Stimulated activated CD4-positive, alpha-beta T cell treated with anti-CD3 and anti-CD28 coated beads, Interleukin-1b, Interleukin-23, amount 100 ng/mL, for 4 hours (primary cell): ENCODE results near the gene CD3D.
"Not testable (repeated sequence)": the region's sequence is repeated elsewhere in the genome, so short reads cannot be mapped to it uniquely, and the experiment has no call there.

Experiments
- DNase-seq, 2 donors: peaks; one replicate each; pipeline ENCODE4 v3.0.0-alpha.2; 2020; ENCODE audit warnings: low read depth in 2 of 2

CD3D gene

DNA sequence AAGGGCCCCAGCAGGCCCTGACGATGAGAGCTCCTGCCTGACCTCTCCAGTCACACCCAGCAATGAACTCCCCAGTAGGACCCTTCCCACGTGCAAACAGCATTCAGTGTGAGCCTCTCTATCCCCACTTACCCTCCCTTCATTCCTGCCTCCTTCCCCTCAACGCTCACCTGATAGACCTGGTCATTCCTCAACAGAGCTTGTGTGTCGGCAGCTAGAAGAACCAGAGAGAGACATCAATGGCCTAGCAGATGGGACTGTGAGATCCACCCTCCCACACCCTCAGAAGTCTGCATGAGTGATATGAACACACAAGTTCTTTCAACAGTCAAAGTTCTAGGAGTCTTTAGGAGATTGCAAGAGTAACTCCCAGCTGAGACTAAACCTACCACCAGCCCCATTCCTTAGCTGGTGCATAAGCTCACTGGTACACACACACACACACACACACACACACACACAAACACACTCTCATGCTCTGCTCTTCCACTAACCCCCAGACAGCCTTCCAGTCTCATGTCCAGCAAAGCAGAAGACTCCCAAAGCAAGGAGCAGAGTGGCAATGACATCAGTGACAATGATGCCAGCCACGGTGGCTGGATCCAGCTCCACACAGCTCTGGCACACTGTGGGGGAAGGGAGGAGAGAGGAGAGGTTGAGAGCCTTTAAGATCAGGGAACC, 3.1 kb downstream of the CD3D start:
- no peak for DNase-seq

DNA sequence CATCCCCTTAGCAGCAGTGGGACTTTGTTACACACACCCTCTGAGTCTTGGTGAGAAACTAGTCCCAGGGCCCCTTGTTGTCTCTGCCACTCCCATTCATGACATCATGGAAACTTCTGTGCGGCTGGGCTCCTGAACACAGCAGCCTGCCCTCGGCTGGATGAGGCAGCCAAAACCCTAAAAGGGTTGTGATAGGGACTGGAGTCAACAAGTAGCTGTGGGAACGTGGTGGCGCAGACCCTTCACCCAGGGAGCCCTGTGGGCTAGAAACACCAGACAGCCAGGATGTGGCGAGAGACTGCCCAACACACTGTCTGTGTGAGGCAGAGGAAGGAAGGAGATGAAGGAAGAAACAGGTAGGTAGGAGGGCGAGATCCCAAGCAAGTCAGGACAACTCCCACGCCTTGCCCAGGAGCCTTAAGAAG, 3.9 kb downstream of the CD3D start:
- DNase-seq = peak; percentile 62 to 80

DNA sequence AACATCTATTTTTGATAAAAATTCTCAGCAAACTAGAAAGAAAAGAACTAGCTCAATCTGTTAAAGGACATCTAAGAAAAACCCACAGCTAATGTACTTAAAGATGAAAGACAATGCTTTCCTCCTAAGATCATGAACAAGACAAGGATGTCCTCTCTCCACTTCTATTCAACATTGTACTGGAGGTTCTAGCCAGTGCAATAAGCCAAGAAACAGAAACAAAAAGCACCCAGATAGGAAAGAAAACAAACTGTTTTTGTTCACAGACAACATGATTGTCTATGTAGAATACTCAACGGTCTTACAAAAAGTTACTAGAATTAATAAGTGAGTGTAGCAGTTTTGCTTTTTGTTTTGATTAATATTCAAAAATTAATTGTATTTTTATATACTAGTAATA, 7.8 kb downstream of the CD3D start:
- DNase-seq = no peak

DNA sequence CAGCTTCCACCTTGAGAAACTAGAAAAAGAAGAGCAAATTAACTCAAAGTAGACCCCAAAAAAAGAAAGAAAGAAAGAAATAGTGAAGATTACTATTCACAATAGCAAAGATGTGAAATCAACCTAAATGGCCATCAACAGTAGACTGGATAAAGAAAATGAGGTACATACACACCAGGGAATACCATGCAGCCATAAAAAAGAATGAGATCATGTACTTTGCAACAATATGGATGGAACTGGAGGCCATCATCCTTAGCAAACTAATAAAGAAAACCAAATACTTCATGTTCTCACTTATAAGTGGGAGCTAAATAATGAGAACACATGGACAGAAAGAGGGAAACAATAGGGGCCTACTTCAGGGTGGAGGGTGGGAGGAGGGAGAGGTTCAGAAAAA, 13.8 kb downstream of the CD3D start:
- DNase-seq = no peak

DNA sequence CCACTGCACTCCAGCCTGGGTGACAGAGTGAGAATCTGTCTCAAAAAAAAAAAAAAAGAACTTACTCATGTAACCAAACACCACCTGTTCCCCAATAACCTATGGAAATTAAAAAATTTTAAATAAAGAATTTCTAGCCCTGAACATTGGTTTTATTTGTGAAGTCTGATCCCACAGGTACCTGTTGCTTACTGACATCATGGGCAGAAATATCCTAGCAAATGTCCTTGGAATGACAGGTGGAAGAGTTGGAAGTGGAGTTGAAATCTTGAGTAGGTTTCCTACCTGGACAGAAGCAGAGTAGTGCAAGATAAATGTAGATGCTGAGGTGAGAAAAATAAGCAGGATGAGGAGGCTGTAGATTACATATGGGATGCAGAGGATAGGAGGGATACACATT, 17.2 kb downstream of the CD3D start:
- DNase-seq = no peak

DNA sequence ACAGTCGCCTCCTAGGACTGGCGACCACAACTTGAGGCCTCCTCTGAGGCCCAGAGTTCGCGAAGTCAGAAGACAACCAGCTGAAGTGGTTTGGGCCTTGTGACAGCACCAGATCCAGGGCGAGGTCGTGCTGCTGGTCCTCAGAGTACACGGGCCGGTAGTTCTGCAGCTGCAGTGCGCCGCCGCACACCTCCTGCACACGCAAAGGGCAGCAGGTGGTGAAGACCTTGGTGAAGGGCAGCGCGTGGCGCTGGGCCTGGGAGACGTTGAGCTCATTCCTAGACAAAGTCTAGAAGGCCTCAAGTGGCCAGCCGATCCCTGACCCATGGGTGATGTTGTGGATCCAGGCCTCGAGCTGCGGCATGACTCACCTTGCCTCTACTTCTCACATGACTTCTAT, 19.8 kb downstream of the CD3D start:
- no peak for DNase-seq

DNA sequence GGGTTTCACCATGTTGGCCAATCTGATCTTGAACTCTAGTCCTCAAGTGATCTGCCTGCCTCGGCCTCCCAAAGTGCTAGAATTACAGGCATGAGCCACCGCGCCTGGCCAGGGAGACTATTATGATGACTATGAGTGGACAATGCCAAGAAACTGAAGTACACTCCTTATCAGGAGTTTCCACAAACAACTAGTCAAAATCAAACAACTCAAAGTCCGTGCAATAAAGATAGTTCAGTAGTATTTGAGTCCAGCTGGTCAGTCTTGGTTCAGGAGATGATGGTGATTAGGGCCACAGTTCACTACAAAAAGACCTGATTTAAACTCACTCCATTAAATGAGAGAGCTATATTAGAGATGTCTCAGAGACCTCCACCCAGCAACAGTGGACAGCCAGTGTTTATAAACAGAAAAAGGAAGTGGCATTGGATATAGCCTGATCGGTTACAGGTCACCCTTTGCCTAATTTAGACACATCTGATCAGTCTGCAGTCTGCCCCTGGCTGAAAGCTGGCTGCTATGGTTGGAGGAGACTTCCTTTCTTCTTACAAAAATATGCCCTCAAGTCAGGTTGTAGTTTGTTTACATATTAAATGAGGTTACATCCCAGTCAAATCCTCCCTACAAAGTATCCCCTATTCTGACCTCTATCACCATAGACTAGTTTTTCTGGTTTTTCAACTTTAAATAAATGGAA, 21.0 kb downstream of the CD3D start:
- no peak for DNase-seq

DNA sequence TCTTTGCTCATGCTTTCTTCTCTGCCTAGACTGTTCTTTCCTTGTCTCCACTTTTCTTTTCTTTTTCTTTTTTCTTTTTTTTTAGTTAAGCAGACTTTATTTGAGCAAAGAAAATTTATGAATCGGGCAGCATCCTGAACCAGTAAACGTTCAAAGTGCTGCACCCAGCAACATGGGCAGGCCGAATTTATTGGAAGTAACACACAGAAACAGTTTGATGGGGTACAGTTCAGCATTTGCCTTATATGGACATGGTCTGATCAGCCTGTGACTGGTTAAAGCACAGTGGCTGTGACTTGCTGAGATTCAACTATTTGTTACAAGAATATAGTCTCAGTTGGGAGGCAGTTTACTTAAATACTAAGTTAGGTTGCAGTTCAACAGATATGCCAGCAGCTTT, 22.0 kb downstream of the CD3D start:
- DNase-seq = no peak

DNA sequence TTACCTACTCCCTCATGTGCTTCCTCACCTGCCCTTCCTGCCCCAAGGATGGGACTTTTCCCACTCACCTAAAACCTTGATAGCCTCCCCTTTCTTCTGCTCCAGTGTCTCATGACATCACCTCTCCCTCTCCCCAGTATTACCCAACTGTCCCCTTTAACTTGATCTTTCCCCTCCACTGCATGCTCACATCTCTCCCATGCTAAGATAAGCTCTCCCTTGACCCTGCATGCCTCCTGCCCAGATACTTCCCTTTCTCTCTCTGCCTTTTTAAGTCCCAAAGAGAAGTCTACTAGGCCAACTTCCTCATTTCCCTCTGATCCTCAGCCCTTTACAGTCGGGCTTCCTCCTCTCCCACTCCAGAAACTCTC, 23.2 kb downstream of the CD3D start:
- DNase-seq = no peak

DNA sequence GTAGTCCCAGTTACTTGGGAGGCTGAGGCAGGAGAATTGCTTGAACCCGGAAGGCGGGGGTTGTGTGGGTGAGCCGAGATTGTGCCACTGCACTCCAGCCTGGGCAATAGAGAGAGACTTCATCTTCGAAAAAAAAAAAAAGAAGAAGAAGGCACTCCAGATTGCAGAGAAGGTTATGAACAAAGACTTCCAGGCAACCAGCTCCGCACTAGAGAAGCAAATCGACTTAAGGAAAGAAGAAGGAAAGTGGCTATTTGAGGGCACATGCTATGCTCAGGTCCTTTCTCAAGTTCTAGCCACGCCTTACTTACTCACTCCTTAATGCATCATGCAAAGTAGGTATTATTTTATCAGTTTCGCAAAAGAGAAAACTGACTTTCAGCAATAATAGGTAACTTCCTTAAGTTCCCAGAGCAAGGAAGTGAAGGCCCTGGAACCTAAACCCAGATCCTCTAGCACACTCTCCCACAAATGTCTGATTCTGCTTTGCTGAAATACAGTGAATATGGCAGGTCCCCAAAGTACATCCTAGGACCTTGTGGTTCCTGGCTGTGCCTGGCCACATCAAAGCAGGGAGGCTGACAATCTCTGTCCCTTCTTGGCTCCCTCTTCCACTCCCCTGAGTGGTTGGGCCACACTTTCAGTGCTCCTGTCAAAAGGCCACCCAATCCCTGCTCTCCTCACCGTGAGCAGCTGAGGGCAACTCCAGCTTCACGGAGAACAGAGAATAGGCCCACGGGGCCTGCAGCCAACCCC, 23.7 kb downstream of the CD3D start:
- DNase-seq = no peak

DNA sequence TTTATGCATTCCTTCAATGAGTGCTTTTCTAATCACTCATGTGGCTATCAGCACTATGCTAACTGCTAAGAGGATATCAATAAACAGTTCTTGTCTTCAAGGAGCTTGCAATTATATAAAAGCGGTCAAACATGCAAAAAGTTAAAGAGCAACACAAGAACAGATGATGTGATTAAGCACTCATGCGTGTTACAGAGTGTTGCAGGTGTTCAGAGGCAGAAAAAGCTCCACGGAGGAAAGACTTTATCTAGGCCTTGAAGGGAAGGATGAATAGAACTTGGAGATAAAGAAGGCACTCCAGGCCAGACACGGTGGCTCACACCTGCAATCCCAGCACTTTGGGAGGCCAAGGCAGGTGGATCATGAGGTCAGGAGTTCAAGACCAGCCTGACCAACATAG, 24.4 kb downstream of the CD3D start:
- DNase-seq = no peak

DNA sequence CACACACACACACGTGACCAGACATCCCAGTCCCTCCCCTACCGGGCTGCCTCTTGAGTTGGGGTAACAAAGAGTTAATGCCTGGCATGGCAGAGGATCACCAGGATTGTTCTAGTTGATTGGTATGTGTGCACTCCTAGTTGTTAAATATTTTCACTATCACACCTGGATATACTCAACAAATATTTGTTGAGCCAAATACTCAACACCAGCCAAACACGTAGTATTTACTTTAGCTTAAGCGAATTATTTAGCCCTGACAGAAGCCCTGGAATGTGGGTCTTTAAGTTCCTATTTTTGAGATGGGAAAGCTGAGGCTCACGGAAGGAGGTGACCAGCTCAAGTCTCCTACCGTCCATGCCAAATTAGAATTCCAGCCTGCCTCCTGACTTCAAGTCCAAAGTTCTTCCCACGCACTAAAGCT, 27.5 kb downstream of the CD3D start:
- no peak for DNase-seq

DNA sequence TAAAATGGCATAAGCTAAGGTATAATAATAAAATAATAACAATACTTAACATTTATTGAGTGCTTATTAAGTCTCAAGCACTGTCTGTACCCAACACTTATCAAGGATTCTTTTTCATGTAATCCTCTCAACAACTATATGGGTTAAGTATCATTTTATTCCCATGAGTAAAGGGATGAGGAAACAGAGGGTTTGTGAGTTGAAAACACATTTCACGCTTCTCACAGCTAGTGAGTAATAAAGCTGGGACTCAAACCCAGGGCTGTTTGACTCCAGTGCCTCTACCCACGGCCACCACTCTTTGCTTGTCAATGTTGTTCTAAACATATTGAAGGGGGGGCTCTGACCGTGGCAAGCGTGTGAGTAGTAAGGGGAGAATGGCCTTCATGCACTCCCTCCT, 29.3 kb downstream of the CD3D start:
- DNase-seq = no peak

DNA sequence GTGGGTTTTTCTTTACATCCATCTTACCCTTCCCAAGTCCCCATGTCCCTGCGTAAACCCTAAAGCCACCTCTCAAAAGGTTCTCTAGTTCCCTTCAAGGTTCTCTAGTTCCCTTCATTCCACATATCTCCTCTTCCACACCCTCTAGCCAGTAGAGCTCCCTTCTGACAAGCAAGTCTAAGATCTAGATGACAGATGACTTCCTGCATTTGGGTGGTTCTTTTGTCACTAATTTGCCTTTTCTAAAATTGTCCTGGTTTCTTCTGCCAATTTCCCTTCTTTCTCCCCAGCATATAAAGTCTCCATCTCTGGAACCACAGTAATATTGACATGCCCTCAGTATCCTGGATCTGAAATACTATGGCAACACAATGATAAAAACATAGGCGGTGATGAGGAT, 30.2 kb downstream of the CD3D start:
- no peak for DNase-seq

DNA sequence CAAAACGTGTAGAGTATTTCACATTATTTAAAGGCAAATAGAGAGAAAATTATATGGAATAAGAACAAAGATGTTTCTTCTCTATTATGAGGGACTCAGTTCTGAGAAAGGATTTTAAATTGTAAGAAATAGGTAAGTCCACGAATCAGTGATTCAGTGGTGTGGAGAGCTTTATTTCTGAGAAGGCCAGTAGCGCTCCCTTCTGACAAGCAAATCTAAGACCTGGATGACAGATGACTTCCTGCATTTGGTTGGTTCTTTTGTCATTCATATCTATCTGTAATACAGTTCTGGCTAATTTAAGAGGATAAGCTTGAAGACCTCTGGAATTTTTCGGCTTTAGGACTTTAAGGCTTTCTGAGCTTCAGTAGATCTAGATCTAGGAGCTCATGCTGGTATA, 31.0 kb downstream of the CD3D start:
- no peak for DNase-seq

DNA sequence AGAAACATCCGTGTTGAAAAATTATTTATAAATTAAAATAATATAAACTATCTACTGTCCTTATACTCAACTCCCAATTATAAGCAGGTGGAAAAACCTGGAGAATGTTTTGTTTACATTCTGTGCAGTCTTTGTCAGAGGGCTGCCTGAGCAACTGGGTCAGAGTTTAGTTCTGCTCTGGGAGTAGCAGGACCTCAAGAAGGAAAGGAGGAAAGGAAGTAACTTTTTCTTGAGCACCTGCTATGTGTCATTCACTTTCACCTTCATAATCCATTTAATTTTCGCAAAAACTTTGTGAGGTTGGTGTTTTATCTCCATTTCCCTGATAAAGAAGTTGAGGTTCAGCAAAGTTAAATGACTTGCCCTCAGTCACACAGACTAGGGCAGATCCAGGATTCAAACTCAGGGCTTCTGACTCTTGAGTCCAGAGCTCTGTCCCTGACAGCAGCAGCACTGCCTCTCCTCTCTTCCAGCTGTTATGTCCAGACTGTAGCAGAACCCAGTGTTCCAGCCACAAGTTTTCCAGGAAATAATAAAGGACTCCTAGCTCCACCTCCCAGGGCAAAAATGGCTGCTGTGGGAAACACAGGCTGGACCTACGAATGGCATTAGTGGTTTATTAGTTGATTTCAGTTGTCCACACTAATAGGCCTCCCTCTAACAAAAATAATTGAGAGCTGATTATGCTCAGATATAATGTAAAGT, 31.6 kb downstream of the CD3D start:
- no peak for DNase-seq

DNA sequence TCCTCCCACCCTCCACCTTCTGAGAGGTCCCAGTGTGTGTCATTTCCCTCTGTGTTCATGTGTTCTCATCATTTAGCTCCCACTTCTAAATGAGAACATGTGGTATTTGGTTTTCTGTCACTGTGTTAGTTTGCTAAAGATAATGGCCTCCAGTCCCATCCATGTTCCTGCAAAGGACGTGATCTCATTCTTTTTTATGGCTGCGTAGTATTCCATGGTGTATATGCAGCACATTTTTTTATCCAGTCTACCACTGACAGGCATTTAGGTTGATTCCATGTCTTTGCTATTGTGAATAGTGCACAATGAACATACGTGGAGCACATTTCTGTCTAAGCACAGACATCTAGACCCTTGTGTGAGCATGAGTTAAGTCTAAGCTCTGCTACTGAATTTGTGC, 32.2 kb downstream of the CD3D start:
- DNase-seq = no peak

DNA sequence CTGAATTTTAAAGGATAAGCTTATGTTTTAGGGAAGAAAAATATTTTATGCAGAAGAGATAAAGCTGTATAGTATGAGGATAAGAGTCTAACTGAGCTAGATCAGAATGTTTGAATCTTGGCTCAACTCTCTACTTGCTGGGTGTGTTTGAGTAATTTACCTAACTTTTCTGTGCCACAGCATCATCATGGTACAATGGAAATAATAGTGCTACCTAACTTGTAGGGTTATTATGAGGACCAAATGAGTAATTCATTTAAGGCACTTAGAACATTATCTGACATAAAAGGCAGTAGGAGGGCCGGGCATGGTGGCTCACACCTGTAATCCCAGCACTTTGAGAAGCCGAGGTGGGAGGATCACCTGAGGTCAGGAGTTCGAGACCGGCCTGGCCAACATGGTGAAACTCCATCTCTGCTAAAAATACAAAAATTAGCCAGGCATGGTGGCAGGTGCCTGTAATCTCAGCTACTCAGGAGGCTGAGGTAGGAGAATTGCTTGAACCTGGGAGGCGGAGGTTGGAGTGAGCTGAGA, 33.4 kb downstream of the CD3D start:
- not testable (repeated sequence) for DNase-seq

DNA sequence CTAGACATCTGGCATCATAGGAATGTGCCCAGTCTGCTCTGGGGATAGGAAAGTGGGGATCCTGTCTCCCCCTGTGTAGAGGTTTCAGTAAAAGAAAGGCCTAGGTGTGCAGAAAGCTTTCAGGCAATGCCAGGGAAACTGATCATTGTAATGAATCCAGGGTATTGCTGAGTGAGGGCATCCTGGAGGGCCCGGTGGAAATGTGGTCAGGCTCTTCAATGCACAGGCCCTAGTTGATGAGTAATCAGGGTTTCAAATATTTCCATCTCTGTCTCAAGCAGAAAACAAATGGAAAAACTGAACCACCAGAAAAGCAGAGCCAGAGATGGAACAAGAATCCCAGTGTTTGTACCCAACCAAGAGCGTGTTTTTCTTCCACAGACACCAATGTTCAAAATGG, 35.9 kb downstream of the CD3D start:
- DNase-seq = peak in 1 of 2 donors; percentile 34

DNA sequence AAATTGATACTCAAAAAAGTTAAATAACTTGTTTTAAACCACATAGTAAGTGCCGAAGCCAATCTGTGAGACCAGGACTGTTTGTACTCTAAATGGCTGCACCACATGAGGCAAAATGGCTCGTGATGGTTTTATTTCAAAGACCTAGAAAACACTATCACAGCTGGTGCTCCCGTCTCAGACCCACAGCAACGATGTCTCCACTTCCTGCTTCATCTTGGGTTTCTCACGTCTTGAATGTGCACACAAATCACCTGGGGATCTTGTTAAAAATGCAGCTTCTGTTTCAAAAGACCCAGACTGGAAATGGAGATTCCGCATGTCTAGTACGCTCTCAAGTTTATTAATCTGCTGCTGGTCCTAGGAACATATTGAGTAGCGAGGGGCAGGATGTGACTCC, 36.8 kb downstream of the CD3D start:
- no peak for DNase-seq

DNA sequence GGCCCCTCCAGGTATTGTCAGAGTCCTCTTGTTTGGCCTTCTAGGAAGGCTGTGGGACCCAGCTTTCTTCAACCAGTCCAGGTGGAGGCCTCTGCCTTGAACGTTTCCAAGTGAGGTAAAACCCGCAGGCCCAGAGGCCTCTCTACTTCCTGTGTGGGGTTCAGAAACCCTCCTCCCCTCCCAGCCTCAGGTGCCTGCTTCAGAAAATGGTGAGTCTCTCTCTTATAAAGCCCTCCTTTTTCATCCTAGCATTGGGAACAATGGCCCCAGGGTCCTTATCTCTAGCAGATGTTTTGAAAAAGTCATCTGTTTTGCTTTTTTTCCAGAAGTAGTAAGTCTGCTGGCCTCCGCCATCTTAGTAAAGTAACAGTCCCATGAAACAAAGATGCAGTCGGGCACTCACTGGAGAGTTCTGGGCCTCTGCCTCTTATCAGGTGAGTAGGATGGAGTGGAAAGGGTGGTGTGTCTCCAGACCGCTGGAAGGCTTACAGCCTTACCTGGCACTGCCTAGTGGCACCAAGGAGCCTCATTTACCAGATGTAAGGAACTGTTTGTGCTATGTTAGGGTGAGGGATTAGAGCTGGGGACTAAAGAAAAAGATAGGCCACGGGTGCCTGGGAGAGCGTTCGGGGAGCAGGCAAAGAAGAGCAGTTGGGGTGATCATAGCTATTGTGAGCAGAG, 37.8 kb downstream of the CD3D start, which contains the start of gene CD3E:
TSS of gene CD3E (plus strand) at position 163 of the 681 bp plus-strand sequence. CDS start at position 386, 223 bp downstream.
- DNase-seq = peak; percentile 37 to 41

DNA sequence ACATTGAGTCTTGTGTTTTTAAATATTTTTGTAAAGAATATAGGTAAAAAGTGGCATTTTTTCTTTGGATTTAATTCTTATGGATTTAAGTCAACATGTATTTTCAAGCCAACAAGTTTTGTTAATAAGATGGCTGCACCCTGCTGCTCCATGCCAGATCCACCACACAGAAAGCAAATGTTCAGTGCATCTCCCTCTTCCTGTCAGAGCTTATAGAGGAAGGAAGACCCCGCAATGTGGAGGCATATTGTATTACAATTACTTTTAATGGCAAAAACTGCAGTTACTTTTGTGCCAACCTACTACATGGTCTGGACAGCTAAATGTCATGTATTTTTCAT, 38.3 kb downstream of the CD3D start:
- DNase-seq = no peak
